GM21619 (cell line): ENCODE results near the gene MRPL43.

Source experiments
- ATAC-seq: cut with Tn5 transposase; IDR thresholded peaks from one replicate; pipeline ENCODE4 v1.9.1; 2021; ENCODE audit not compliant: unreplicated experiment

MRPL43 gene

DNA sequence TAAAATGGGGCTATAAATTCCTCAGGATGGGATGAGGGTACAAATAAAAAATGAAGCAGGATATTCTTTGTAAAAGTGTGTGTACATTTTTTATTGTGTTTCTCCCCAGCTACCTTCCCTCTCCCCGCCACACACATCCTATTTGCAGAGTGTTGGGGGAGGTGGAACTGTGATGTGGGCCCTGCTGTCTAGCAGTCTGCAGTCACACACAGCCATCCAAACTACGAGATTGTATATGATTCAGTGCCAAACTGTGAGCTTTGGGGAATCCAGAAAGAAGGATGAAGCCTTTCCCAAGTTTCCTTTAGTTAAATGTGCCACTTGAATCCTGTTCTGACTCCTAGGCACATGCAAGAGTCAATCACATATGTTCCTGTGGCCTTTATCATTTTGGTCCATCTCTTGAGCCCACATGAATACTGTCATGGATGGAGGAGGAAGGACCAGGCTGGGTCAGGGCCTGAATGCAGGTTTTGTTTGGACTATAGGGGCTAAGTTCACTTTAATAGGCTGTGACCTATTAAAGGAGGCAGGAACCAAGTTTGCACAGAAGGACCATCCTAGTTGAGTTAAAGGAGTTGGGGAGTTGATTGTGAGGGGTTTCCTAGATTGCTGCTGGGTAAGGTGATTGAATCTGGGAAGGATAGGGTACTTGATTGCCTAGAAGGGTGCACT is 19.1 kb downstream of the MRPL43 start:
- no peak for ATAC-seq

DNA sequence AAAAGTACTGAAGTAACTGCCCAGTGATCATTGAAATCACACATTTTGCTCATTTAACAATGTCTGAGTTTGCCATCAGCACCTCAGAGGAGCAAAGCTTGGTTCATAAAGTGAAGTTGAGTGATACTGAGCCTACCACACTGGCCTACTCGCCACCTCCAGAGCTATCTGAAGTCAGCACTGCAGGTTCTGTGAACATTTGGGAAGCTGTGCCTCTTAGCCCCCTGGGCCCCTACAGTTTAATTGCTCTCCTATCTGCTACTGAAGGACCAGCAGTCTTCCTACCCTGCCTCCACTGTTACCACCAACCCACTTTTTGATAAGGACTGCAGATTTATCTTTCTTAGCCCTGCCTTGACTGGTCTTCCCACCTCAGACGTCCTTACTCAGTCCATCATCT is 20.0 kb downstream of the MRPL43 start:
- no peak for ATAC-seq

DNA sequence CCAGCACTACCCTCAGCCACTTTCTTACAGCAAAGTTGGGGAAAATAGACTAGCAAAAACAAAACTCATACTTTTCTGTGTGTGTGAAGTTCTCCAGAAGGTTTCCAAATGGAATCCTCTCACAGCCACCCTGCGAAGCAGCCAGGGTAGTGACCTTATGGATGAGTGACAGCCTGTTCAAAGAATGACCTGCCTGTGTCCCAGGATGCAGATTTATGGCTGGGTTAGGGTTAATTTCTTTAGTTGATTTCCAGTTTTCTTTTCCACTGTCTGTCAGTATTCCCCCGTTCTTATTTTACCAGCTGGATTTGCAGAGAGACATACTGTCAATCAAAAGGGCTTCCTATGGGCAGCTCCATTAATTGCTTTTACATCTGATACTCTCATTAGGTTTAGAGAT is 20.4 kb downstream of the MRPL43 start:
- no peak for ATAC-seq

DNA sequence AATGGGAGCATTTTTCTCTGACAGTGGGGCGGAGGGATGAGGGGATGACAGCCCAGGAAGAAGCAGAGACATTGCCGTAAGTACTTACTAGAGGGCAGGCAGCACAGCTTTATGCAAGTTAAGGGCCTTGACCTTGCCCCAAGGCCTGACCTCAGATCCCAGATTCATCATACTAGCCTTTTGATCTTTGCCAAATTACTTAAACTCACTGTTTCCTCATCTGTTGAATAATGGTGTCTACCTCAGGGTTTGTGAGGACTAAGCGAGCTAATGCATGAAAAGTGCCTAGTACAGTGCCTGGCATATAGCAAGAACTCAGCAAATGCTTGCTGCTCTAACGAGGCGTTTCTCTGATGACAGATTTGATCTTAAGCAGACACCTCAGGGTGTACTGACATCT is 21.5 kb downstream of the MRPL43 start:
- no peak for ATAC-seq

DNA sequence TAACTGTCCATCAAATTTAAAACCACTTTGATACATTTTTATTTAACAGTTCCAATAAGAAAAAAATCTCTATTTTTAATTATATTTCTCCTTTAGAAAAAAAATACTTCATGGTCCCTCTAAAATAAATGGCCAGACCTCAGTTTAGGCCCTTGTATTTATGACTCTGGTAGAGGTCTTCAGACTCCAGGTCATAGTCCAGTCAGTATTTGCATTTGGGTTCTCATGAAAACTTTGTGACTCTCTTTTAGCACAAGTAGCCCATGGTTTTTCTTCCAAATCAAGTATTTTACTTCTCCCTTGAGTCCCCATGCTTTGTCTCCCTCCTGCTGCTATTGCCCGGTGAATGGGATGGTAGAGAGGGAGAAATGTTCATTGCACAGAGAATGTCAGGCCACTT is 23.5 kb downstream of the MRPL43 start:
- no peak for ATAC-seq

DNA sequence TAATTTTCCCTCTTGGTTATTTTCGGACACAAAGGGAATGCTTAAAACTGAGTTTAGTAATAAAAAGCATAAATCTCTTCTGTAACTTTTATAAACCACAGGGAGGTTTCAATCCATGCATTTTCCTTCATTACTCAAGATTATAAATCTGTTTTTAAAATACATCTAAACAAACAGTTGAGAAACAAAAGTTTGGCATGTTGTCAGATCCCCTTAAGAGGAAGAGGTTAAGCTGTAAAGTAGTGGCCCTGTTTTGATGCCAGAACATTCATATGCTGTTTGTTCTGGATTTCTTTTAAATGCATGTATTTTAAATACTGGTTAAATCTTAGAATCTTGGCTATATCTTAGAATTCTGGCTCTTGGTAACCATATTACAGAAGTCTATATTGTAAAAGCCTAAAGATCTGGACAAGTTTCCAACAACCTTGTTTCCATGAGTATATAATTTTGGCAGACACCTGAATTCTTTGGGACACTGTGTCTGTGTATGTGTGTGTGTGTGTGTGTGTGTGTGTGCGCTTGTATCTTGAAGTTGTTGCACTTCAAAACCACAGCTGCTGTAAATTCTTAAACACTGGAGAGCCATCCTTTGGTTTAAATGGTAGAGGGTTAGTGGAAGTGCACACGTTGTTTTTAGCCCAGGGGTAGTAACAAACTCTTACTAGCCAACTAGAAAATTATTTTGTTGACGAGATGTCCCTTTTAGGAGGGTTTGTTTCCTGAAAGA is 24.8 kb downstream of the MRPL43 start:
- ATAC-seq = no peak

DNA sequence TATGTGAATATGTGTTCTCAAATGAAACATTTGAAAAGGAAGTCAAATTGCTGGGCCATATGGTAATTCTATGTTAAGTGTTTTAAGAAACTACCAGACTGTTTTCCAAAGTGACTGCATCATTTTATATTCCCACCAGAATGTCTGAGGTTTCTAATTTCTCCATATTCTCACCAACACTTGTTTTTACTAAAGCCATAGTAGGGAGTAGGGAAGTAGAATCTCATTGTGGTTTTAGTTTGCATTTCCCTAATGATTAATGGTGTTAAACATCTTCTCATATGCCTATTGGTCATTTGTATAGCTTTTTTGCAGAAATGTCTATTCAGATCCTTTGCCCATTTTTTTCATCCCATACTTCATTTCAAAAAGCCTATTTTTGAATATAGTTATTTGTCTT is 27.0 kb downstream of the MRPL43 start:
- no peak for ATAC-seq

DNA sequence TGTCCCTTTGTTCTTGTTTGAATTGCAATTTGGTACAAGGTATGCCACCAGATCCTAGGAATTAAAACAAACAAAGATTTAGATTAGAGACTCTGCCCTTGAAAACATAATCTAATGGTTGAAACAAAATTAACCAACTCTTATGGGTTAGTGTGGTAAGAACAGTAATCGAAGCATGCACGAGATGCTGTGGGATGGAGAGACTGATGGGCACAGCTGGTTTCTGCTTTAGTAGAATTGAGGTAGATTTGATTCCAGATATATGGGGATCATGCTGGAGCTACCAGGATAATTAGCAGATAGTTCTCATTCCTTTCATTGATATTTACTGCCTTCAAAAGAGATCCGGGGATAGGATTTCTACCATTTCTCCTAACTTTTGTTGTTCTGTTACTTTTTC is 38.4 kb downstream of the MRPL43 start:
- ATAC-seq = no peak

DNA sequence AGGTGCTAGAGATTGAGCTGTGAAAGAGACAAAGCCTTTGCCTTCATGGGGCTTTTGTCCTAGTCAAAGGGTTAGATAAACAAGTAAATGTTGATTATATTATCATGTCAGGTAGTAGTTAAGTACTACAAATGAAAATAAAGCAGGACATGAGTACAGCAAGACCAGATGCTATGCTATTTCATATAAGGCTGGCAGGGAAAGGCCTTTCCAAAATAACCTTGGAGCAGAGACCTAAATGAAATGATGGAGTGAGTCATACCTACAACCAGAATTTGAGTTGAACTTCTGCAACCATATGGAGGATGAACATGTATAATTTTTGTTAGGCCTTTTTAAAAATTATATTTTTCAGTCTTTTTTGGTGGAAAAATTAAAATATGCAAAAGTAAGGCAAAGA is 41.5 kb downstream of the MRPL43 start:
- no peak for ATAC-seq

DNA sequence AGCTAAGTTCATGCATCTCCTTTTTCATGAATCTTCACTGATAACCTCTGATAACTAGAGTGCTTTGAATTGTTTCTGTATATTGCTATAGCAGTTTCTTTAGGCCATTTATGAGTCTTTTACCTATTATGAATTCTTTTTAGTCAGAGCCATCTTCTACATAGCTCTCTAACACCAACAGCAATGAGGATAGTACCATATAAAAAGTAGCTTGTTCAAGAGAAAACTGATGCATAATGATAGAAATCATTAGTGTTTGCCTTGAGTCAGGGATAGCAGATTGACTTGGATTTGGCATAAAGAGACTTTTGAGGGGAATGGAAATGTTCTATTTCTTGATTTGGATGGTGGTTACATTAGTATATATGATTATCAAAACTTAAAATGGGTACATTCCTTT is 43.8 kb downstream of the MRPL43 start:
- no peak for ATAC-seq

DNA sequence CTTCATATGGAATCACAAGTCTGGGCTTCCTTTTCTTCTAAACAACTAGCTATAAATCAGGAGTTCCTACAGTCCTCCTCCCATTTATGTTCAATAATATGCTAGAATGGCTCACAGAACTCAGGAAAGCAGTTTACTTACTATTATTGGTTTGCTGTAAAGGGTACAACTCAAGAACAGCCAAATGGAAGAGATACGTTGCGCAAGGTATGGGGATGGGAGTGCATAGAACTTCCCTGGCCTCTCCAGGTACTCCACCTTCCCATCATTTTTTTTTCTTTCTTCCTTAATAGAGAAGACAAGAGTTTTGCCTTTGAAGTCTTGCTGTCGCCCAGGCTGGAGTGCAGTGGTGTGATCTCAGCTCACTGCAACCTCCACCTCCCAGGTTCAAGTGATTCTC is 45.1 kb downstream of the MRPL43 start:
- ATAC-seq = no peak

DNA sequence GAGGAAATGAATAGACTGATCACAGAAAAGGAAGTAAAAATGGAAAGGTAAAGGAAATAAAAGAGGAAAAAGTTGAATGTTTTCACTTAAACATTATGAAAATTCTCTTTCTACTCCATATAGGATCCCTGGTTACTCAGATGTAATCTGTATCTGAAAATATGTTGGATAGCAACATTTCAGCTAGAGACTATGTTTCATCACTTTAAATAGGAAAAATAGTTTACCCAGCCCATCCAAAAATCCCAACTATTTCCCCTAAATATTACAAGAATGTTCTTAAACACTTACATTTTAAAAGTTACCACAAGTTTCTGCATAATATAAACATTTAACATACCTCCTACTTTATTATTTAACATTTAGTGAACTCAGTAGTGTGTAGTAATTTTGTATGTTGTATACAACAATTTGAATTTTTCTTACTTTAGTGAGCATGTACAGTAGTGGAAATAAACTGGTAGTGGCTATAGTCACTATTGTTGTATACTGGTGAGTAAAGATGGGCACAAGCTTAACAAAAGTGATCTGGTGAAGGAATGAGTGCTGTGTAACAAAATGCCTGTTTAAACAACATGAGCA is 47.4 kb downstream of the MRPL43 start:
- ATAC-seq = no peak
